Vagina (tissue), 2 donors: ENCODE results near the gene TTLL3.

Experiments used
- CTCF ChIP-seq, 3 experiments: fragments of 450-650 bp in 2 of 3; fragments of 200-600 bp in 1 of 3; sonication (generic) in 1 of 3; IDR thresholded peaks; one replicate each; pipeline ENCODE4 v1.5.1; 2017 to 2019; ENCODE audit warnings: antibody characterized with exemption in 3 of 3, mild to moderate bottlenecking in 2 of 3, moderate library complexity in 2 of 3
- POLR2A ChIP-seq, 2 donors: fragments of 450-650 bp; IDR thresholded peaks; one replicate each; pipeline ENCODE4 v1.6.1; 2017; ENCODE audit warnings: antibody characterized with exemption in 2 of 2, mild to moderate bottlenecking in 2 of 2, moderate library complexity in 2 of 2
- POLR2AphosphoS5 ChIP-seq, 2 donors: sonication (generic); formaldehyde crosslinking; IDR thresholded peaks; one replicate each; pipeline ENCODE4 v1.9.0; 2017; ENCODE audit warnings: antibody characterized with exemption in 2 of 2, mild to moderate bottlenecking in 2 of 2, low read depth in 1 of 2; ENCODE audit not compliant: insufficient read depth in 1 of 2

- no peak for TF ChIP-seq CTCF (IDR thresholded peaks at IDR 0.05)
- no peak for TF ChIP-seq POLR2A (IDR thresholded peaks at IDR 0.05)
- TF ChIP-seq POLR2AphosphoS5 (IDR thresholded peaks at IDR 0.05; ENCODE audit: insufficient read depth in 1 of 2, low read depth in 1 of 2) = no peak
Measured at GRCh38 chr3:9800529-9800928, 9.5 kb upstream of the TTLL3 start.
